H9 (cell line): Measurements from ENCODE around the gene MAPKAPK3. TPM values are rescaled to one million over a fixed set of nuclear protein-coding genes. Genes with fewer than 3 reads are reported as not detected.

Experiments
- DNase-seq: peaks from one replicate; pipeline ENCODE4 v3.0.0-alpha.2; 2017
- H2AFZ ChIP-seq: one replicate; pipeline ENCODE4 v1.6.1; 2013; ENCODE audit warnings: mild to moderate bottlenecking, low read length, control low read depth, moderate library complexity
- H2AK5ac ChIP-seq: 2 replicates; pipeline ENCODE4 v1.6.1; 2013; ENCODE audit warnings: low read length, control low read depth, mixed read lengths; ENCODE audit not compliant: insufficient read length
- H2BK120ac ChIP-seq: one replicate; pipeline ENCODE4 v1.6.1; 2013; ENCODE audit warnings: low read depth, mild to moderate bottlenecking, low read length, control low read depth, inconsistent platforms; ENCODE audit not compliant: poor library complexity, severe bottlenecking
- H2BK12ac ChIP-seq: 2 replicates; pipeline ENCODE4 v1.6.1; 2013; ENCODE audit warnings: low read length, control low read depth, mixed read lengths, low read depth; ENCODE audit not compliant: insufficient read length
- H2BK15ac ChIP-seq: 2 replicates; pipeline ENCODE4 v1.6.1; 2013; ENCODE audit warnings: low read depth, low read length, control low read depth
- H2BK20ac ChIP-seq: one replicate; pipeline ENCODE4 v1.6.1; 2013; ENCODE audit warnings: low read depth, mild to moderate bottlenecking, low read length, control low read depth, inconsistent platforms; ENCODE audit not compliant: poor library complexity, severe bottlenecking
- H2BK5ac ChIP-seq: 2 replicates; pipeline ENCODE4 v1.6.1; 2013; ENCODE audit warnings: low read length, control low read depth, mixed read lengths; ENCODE audit not compliant: insufficient read length
- H3K14ac ChIP-seq: 2 replicates; pipeline ENCODE4 v1.6.1; 2013; ENCODE audit warnings: low read length, control low read depth; ENCODE audit not compliant: insufficient read depth
- H3K18ac ChIP-seq: 2 replicates; pipeline ENCODE4 v1.6.1; 2013; ENCODE audit warnings: low read depth, mild to moderate bottlenecking, mixed read lengths, low read length, control low read depth; ENCODE audit not compliant: insufficient read length
- H3K23ac ChIP-seq: 2 replicates; pipeline ENCODE4 v1.6.1; 2013; ENCODE audit warnings: low read length, control low read depth, mixed read lengths, low read depth; ENCODE audit not compliant: insufficient read length
- H3K23me2 ChIP-seq: 2 replicates; pipeline ENCODE4 v1.6.1; 2013; ENCODE audit warnings: low read depth, mild to moderate bottlenecking, mixed read lengths, low read length, control low read depth; ENCODE audit not compliant: insufficient read length, poor library complexity, severe bottlenecking
- H3K27ac ChIP-seq: 2 replicates; pipeline ENCODE4 v1.5.1; 2013; ENCODE audit warnings: low read length, control low read depth, mixed read lengths, low read depth; ENCODE audit not compliant: insufficient read length
- H3K27me3 ChIP-seq: 2 replicates; pipeline ENCODE4 v1.6.1; 2013; ENCODE audit warnings: low read length, control low read depth, inconsistent platforms; ENCODE audit not compliant: insufficient read depth
- H3K4ac ChIP-seq: 2 replicates; pipeline ENCODE4 v1.6.1; 2013; ENCODE audit warnings: low read depth, mild to moderate bottlenecking, control low read depth, inconsistent platforms, low read length, moderate library complexity
- H3K4me1 ChIP-seq: 2 replicates; pipeline ENCODE4 v1.6.1; 2013; ENCODE audit warnings: low read length, control low read depth, inconsistent platforms; ENCODE audit not compliant: insufficient read depth
- H3K4me2 ChIP-seq: 2 replicates; pipeline ENCODE4 v1.6.1; 2013; ENCODE audit warnings: low read length, control low read depth, mixed read lengths; ENCODE audit not compliant: insufficient read length, insufficient read depth
- H3K56ac ChIP-seq: 2 replicates; pipeline ENCODE4 v1.6.1; 2013; ENCODE audit warnings: low read depth, mild to moderate bottlenecking, mixed read lengths, low read length, control low read depth; ENCODE audit not compliant: insufficient read length
- H3K79me1 ChIP-seq: 2 replicates; pipeline ENCODE4 v1.6.1; 2013; ENCODE audit warnings: low read depth, mild to moderate bottlenecking, moderate library complexity, low read length, control low read depth, inconsistent platforms; ENCODE audit not compliant: insufficient read depth, poor library complexity, severe bottlenecking
- H3K79me2 ChIP-seq: 2 replicates; pipeline ENCODE4 v1.6.1; 2013; ENCODE audit warnings: low read length, control low read depth, inconsistent platforms; ENCODE audit not compliant: insufficient read depth
- H3K9ac ChIP-seq: 2 replicates; pipeline ENCODE4 v1.6.1; 2013; ENCODE audit warnings: low read length, control low read depth, mixed read lengths; ENCODE audit not compliant: insufficient read length; ENCODE audit errors: extremely low read depth
- H3K9me3 ChIP-seq: one replicate; pipeline ENCODE4 v1.6.1; 2013; ENCODE audit warnings: low read depth, low read length, inconsistent platforms; ENCODE audit not compliant: control insufficient read depth
- H3T11ph ChIP-seq: one replicate; pipeline ENCODE4 v1.6.1; 2013; ENCODE audit warnings: mild to moderate bottlenecking, low read length, control low read depth, inconsistent platforms
- H4K20me1 ChIP-seq: one replicate; pipeline ENCODE4 v1.6.1; 2013; ENCODE audit not compliant: control insufficient read depth, insufficient read length, insufficient read depth
- H4K5ac ChIP-seq: 2 replicates; pipeline ENCODE4 v1.6.1; 2013; ENCODE audit warnings: low read depth, mild to moderate bottlenecking, mixed read lengths, low read length, control low read depth; ENCODE audit not compliant: insufficient read length
- H4K8ac ChIP-seq: replicated peaks from 2 replicates; pipeline ENCODE4 v1.6.1; 2013; ENCODE audit warnings: low read length, control low read depth, mixed read lengths, low read depth; ENCODE audit not compliant: insufficient read length
- H4K91ac ChIP-seq: 2 replicates; pipeline ENCODE4 v1.6.1; 2013; ENCODE audit warnings: low read depth, mild to moderate bottlenecking, moderate library complexity, mixed read lengths, low read length, control low read depth; ENCODE audit not compliant: insufficient read length
- H3K27ac Mint-ChIP-seq, 3 experiments: 2 replicates in 2 of 3; 3 replicates in 1 of 3; pipeline ENCODE4 v1.8.0; 2020 to 2021; ENCODE audit warnings: mixed read lengths in 3 of 3, mild to moderate bottlenecking in 1 of 3, moderate library complexity in 1 of 3
- H3K27me3 Mint-ChIP-seq: 2 replicates; pipeline ENCODE4 v1.8.0; 2021; ENCODE audit warnings: low read depth, mild to moderate bottlenecking, moderate library complexity, mixed read lengths
- H3K36me3 Mint-ChIP-seq, 3 experiments: 2 replicates in 2 of 3; 3 replicates in 1 of 3; pipeline ENCODE4 v1.8.0; 2020 to 2021; ENCODE audit warnings: low read depth in 3 of 3, mixed read lengths in 3 of 3; ENCODE audit not compliant: insufficient read depth in 1 of 3
- H3K4me1 Mint-ChIP-seq, 2 experiments: 2 replicates each; pipeline ENCODE4 v1.8.0; 2020; ENCODE audit warnings: mixed read lengths in 2 of 2
- H3K4me3 Mint-ChIP-seq, 2 experiments: 2 replicates in 1 of 2; 3 replicates in 1 of 2; pipeline ENCODE4 v1.8.0; 2020 to 2021; ENCODE audit warnings: mild to moderate bottlenecking in 2 of 2, mixed read lengths in 2 of 2, moderate library complexity in 1 of 2
- H3K9me3 Mint-ChIP-seq, 2 experiments: 2 replicates in 1 of 2; 3 replicates in 1 of 2; pipeline ENCODE4 v1.8.0; 2020; ENCODE audit warnings: mild to moderate bottlenecking in 2 of 2, mixed read lengths in 2 of 2, moderate library complexity in 1 of 2
- WGBS: extraction: QIAGEN DNeasy Blood & Tissue Kit; methylation state at CpG from one replicate; pipeline ENCODE4 v1.1.7; 2013; ENCODE audit warnings: missing lambda C conversion rate, low lambda C conversion rate, mixed read lengths; ENCODE audit not compliant: insufficient read length; ENCODE audit errors: extremely low coverage; 5-methylcytosine and 5-hydroxymethylcytosine counted together
- total RNA-seq: library from RNA; stranded (reverse); gene quantifications from 2 replicates; pipeline ENCODE4 v1.2.1, GENCODE V29; 2021
- TF ChIP-seq, protein P1 (sequence below): fragments of 200-600 bp; sonication (generic); conservative IDR thresholded peaks from 3 replicates; pipeline ENCODE4 v1.8.0; 2021; ENCODE audit warnings: antibody characterized with exemption, mild to moderate bottlenecking

MAPKAPK3 gene
- total RNA-seq, 1 experiment from 2014 or later: 57.9 TPM

GRCh38 chr3:50657816-50658215, 40.9 kb downstream of the MAPKAPK3 start:
- Histone ChIP-seq H3K14ac (no peak overlapping the region), H3K27ac (no peak overlapping the region), H2AFZ (no peak overlapping the region), H3K9me3 (no peaks in the 10 kb centered on the region), H2BK12ac (no peak overlapping the region), H3K4me2 (no peak overlapping the region), H4K20me1 (no peaks in the 10 kb centered on the region), H2BK120ac (no peak overlapping the region), H3K79me2 (no peaks in the 10 kb centered on the region), H4K91ac (no peak overlapping the region), H4K5ac (no peak overlapping the region), H3K23me2 (no peaks in the 10 kb centered on the region), H3K9ac (no peak overlapping the region), H2BK15ac (no peak overlapping the region), H3K18ac (no peak overlapping the region), H2BK5ac (no peak overlapping the region), H3K56ac (no peak overlapping the region), H3K4me1 (no peaks in the 10 kb centered on the region), H3K23ac (no peak overlapping the region), H3K27me3 (no peaks in the 10 kb centered on the region), H2AK5ac (no peak overlapping the region), H4K8ac (no peak overlapping the region), H3T11ph (no peak overlapping the region), H2BK20ac (no peak overlapping the region), H3K4ac (no peak overlapping the region), H3K79me1 (no peaks in the 10 kb centered on the region)
- no peaks in the 10 kb centered on the region for H3K9me3 Mint-ChIP-seq
- H3K36me3 Mint-ChIP-seq: no peaks in the 10 kb centered on the region; a peak in 1 of 7 replicates
- no peak overlapping the region for H3K27ac Mint-ChIP-seq
- WGBS: no CpG with 5 or more reads among the region's 3 CpGs
- TF ChIP-seq, protein P1, sequence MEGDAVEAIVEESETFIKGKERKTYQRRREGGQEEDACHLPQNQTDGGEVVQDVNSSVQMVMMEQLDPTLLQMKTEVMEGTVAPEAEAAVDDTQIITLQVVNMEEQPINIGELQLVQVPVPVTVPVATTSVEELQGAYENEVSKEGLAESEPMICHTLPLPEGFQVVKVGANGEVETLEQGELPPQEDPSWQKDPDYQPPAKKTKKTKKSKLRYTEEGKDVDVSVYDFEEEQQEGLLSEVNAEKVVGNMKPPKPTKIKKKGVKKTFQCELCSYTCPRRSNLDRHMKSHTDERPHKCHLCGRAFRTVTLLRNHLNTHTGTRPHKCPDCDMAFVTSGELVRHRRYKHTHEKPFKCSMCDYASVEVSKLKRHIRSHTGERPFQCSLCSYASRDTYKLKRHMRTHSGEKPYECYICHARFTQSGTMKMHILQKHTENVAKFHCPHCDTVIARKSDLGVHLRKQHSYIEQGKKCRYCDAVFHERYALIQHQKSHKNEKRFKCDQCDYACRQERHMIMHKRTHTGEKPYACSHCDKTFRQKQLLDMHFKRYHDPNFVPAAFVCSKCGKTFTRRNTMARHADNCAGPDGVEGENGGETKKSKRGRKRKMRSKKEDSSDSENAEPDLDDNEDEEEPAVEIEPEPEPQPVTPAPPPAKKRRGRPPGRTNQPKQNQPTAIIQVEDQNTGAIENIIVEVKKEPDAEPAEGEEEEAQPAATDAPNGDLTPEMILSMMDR: no peak
- no peak overlapping the region for H3K4me3 Mint-ChIP-seq
- peaks cover 24% of the 10 kb centered on the region for H3K27me3 Mint-ChIP-seq
- DNase-seq: no peak
- H3K4me1 Mint-ChIP-seq: no peaks in the 10 kb centered on the region; a peak in 1 of 4 replicates
